ENCODE data around the gene UNC119. TPM values are rescaled to one million over a fixed set of nuclear protein-coding genes. Genes with fewer than 3 reads are reported as not detected.

Gene UNC119
- total and polyA plus RNA-seq, 2 of the 13 experiments (the other 11 are each of a cell fraction or from before 2014, with no cell fraction given) = 10.4 to 63.1 TPM

DNA sequence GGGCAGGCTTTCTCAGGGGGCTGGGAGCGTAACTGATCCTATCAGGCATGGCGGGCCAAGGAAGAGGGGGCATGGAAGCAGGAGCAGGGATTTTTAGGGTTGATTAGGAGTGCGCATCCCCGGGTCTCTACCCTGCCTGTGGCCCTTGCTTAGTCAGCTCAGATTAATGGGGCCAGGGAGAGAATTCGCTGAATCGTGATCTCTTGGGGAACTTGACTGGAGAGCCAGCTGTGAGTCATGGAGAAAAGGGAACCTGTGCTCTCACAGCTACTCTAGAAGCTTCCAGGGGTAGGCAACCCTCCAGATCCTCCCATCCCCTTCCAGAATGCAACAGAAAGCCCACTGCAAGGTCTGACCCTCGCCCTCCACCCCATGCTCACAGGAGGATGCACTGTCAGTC, 42.6 kb downstream of the UNC119 start:
- POLR2A ChIA-PET = no interaction called here
- TF ChIP-seq ZNF776 (CRISPR knock-in tag; IDR thresholded peaks at IDR 0.05) (no peak), PHF20 (CRISPR knock-in tag; IDR thresholded peaks at IDR 0.05) (no peak), ZNF703 (CRISPR knock-in tag; IDR thresholded peaks at IDR 0.05; ENCODE audit: borderline replicate concordance) (no peak), SMAD3 (CRISPR knock-in tag; IDR thresholded peaks at IDR 0.05) (no peak), ETV5 (CRISPR knock-in tag; IDR thresholded peaks at IDR 0.05; ENCODE audit: borderline replicate concordance) (no peak), MAF1 (CRISPR knock-in tag; IDR thresholded peaks at IDR 0.05; ENCODE audit: borderline replicate concordance) (no peak), ZNF567 (CRISPR knock-in tag; IDR thresholded peaks at IDR 0.05; ENCODE audit: borderline replicate concordance) (no peak), ATF1 (CRISPR knock-in tag; IDR thresholded peaks at IDR 0.05) (no peak), ZNF367 (CRISPR knock-in tag; IDR thresholded peaks at IDR 0.05; ENCODE audit: borderline replicate concordance) (no peak), ZNF780A (CRISPR knock-in tag; IDR thresholded peaks at IDR 0.05) (no peak)
- TF ChIP-seq, protein P1, sequence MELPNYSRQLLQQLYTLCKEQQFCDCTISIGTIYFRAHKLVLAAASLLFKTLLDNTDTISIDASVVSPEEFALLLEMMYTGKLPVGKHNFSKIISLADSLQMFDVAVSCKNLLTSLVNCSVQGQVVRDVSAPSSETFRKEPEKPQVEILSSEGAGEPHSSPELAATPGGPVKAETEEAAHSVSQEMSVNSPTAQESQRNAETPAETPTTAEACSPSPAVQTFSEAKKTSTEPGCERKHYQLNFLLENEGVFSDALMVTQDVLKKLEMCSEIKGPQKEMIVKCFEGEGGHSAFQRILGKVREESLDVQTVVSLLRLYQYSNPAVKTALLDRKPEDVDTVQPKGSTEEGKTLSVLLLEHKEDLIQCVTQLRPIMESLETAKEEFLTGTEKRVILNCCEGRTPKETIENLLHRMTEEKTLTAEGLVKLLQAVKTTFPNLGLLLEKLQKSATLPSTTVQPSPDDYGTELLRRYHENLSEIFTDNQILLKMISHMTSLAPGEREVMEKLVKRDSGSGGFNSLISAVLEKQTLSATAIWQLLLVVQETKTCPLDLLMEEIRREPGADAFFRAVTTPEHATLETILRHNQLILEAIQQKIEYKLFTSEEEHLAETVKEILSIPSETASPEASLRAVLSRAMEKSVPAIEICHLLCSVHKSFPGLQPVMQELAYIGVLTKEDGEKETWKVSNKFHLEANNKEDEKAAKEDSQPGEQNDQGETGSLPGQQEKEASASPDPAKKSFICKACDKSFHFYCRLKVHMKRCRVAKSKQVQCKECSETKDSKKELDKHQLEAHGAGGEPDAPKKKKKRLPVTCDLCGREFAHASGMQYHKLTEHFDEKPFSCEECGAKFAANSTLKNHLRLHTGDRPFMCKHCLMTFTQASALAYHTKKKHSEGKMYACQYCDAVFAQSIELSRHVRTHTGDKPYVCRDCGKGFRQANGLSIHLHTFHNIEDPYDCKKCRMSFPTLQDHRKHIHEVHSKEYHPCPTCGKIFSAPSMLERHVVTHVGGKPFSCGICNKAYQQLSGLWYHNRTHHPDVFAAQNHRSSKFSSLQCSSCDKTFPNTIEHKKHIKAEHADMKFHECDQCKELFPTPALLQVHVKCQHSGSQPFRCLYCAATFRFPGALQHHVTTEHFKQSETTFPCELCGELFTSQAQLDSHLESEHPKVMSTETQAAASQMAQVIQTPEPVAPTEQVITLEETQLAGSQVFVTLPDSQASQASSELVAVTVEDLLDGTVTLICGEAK (IDR thresholded peaks at IDR 0.05) = no peak
- TF ChIP-seq, protein P1 (CRISPR knock-in tag; IDR thresholded peaks at IDR 0.05) = no peak
- TF ChIP-seq, protein P2, sequence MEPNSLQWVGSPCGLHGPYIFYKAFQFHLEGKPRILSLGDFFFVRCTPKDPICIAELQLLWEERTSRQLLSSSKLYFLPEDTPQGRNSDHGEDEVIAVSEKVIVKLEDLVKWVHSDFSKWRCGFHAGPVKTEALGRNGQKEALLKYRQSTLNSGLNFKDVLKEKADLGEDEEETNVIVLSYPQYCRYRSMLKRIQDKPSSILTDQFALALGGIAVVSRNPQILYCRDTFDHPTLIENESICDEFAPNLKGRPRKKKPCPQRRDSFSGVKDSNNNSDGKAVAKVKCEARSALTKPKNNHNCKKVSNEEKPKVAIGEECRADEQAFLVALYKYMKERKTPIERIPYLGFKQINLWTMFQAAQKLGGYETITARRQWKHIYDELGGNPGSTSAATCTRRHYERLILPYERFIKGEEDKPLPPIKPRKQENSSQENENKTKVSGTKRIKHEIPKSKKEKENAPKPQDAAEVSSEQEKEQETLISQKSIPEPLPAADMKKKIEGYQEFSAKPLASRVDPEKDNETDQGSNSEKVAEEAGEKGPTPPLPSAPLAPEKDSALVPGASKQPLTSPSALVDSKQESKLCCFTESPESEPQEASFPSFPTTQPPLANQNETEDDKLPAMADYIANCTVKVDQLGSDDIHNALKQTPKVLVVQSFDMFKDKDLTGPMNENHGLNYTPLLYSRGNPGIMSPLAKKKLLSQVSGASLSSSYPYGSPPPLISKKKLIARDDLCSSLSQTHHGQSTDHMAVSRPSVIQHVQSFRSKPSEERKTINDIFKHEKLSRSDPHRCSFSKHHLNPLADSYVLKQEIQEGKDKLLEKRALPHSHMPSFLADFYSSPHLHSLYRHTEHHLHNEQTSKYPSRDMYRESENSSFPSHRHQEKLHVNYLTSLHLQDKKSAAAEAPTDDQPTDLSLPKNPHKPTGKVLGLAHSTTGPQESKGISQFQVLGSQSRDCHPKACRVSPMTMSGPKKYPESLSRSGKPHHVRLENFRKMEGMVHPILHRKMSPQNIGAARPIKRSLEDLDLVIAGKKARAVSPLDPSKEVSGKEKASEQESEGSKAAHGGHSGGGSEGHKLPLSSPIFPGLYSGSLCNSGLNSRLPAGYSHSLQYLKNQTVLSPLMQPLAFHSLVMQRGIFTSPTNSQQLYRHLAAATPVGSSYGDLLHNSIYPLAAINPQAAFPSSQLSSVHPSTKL (CRISPR knock-in tag; IDR thresholded peaks at IDR 0.05) = no peak

More for the DNA sequence above, 42.6 kb downstream of the UNC119 start:
- FAIRE-seq (no peak), DNase-seq (ENCODE audit: low spot score) (no peak), ATAC-seq (no peak)
- CTCF ChIA-PET (ENCODE audit: low intra/inter-chr PET ratio, low total read pairs) = no interaction called here
- Histone ChIP-seq H3K27me3 (ENCODE audit: control insufficient read depth in 1 of 2, insufficient read depth in 2 of 2, low read length in 2 of 2) (peaks cover 15 to 79% of the 10 kb centered on the region in 2 experiments), H3K9me3 (ENCODE audit: low read length) (no peaks in the 10 kb centered on the region), H2AFZ (ENCODE audit: low read length) (no peak overlapping the region), H3K27ac (ENCODE audit: extremely low read length, insufficient read depth, low read length) (no peak overlapping the region), H3K4me1 (ENCODE audit: insufficient read depth, low read length) (no peaks in the 10 kb centered on the region), H3K4me3 (replicated peaks in 1 of 3; ENCODE audit: insufficient read depth in 1 of 3, low read depth in 2 of 3, low read length in 3 of 3) (no peak overlapping the region), H3K36me3 (replicated peaks in 1 of 2; ENCODE audit: control insufficient read depth in 1 of 2, insufficient read depth in 2 of 2, low read length in 2 of 2) (no peaks in the 10 kb centered on the region), H3K4me2 (ENCODE audit: low read depth, low read length) (no peak overlapping the region), H3K79me2 (ENCODE audit: insufficient read depth, low read length) (no peaks in the 10 kb centered on the region), H3K9ac (ENCODE audit: insufficient read depth, low read depth, low read length) (no peak overlapping the region), H4K20me1 (ENCODE audit: insufficient read depth, low read length) (no peaks in the 10 kb centered on the region)
- no TSS peak for BruUV-seq (replicated peaks)
- in situ Hi-C loops (cut with HindIII; ENCODE audit: extremely low pct_ligation_motif_present, low pct_unique_long_range_greater_than_20kb) (no loop called here), intact Hi-C loops (cut with micrococcal nuclease; ENCODE audit: unreplicated experiment) (no loop called here)
- WGBS (ENCODE audit: low lambda C conversion rate) = 26% methylated on average over 6 of the region's 7 CpGs
